NCI-H446 treated with DMSO at 0.1 percent for 48 hours (cell line): ENCODE measurements around the gene TGIF2.
"Not testable (repeated sequence)": the region's sequence is repeated elsewhere in the genome, so short reads cannot be mapped to it uniquely, and the experiment has no call there.

Experiments used
- DNase-seq: peaks from one replicate; lab custom pipeline; 2025; lab: John Stamatoyannopoulos, UW

TGIF2 gene

GRCh38 chr20:36547186-36548005, 26.0 kb upstream of the TGIF2 start:
- no peak for DNase-seq

DNA sequence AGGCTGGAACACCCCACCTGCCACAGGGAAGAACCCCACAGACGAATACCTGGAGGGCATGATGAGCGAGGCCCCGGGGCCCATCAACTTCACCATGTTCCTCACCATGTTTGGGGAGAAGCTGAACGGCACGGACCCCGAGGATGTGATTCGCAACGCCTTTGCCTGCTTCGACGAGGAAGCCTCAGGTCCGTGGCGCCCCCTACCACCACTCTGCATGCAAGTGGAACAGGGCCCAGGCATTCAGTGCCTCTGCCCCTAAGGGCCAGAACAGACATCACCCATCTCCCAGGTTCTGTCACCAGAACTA, 25.4 kb upstream of the TGIF2 start:
- no peak for DNase-seq

DNA sequence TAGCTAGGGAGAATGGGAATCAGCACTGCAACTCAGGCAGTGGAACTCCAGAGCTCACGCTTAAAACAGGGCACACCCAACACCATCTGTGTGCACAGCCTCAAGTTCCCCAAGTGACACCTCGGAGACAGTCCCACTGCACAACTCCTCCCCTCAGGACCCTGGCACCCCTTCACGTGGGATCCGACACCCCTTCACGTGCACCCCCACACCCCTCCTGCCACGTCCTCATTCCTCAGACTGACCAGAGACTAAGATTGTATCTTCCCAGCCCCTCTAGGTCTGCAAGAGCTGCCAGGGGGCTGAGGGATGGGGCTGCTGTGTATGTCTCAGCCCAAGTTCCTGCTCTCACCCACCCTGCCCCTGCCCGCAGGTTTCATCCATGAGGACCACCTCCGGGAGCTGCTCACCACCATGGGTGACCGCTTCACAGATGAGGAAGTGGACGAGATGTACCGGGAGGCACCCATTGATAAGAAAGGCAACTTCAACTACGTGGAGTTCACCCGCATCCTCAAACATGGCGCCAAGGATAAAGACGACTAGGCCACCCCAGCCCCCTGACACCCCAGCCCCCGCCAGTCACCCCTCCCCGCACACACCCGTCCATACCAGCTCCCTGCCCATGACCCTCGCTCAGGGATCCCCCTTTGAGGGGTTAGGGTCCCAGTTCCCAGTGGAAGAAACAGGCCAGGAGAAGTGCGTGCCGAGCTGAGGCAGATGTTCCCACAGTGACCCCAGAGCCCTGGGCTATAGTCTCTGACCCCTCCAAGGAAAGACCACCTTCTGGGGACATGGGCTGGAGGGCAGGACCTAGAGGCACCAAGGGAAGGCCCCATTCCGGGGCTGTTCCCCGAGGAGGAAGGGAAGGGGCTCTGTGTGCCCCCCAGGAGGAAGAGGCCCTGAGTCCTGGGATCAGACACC, 24.4 kb upstream of the TGIF2 start:
- no peak for DNase-seq

DNA sequence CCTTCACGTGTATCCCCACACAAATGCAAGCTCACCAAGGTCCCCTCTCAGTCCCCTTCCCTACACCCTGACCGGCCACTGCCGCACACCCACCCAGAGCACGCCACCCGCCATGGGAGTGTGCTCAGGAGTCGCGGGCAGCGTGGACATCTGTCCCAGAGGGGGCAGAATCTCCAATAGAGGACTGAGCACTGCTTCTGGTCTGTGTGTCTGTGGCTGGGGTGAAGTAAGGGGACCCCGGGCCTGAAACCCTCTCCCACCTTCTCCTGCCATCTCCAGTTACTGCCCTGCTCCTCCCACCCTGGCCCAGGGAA, 23.8 kb upstream of the TGIF2 start:
- DNase-seq = no peak

GRCh38 chr20:36549942-36550789, 23.2 kb upstream of the TGIF2 start:
- no peak for DNase-seq

DNA sequence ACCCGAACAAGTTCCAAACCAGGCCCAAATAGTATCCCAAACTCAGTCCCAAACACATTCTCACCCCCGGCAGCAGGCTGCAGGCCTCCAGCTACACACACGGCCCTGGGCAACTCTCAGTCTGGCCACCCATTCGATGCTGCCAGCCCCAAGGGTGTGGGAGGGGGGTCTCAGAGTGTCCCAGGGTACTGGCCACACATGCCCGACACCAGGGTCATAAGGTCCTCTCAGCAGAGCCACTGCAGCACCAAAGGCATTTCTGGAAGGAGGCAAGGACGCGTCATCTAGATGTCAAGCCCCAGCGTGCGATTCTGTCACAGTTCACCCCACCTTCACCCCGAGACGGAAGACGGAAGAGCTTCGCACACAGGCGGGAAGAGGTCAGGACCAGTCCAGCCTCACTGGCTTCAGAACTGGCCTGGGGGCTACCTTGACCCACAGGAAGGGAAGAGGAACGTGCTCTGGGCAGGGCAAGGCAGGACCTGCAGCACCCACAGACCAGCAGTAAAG, 22.6 kb upstream of the TGIF2 start:
- no peak for DNase-seq

DNA sequence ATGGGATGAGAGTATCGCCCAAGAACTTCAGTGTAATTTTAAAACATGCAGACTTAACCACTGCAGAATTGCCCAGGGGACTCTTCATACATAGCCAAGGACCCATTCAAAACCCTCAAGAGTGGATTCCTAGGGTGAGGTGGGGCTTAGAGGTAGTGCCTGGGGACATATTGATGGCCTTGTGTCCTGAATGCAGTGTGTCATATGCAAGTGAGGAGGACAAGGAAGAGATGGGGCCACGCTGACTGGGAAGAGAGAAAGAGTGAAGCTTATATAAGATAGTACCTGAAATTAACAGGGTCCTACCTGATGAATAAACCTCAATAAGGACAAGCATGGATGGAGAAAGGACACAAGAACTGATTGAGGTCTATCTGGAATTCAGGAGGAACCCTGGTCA, 18.1 kb upstream of the TGIF2 start:
- DNase-seq = no peak

DNA sequence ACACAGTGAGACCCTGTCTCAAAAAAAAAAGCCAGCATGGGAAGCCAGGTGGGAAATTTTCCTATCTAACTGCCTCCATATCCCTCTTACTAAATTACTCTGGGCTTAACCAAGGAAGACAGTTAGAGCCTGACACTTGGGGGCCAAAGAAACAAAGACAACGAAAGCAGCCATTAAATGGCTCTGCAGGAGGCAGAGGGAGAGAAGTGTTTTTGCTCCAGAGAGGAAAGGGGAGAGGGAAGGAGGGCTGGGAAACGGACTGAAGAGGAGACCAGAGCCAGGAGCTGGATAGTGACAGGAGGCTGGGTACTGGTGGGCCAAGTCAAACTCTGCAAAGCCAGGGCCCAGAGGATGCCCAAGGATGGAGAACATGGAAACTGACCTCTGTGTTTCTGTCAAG, 10.7 kb upstream of the TGIF2 start:
- no peak for DNase-seq

GRCh38 chr20:36563374-36563773, 10.0 kb upstream of the TGIF2 start:
- DNase-seq = no peak

DNA sequence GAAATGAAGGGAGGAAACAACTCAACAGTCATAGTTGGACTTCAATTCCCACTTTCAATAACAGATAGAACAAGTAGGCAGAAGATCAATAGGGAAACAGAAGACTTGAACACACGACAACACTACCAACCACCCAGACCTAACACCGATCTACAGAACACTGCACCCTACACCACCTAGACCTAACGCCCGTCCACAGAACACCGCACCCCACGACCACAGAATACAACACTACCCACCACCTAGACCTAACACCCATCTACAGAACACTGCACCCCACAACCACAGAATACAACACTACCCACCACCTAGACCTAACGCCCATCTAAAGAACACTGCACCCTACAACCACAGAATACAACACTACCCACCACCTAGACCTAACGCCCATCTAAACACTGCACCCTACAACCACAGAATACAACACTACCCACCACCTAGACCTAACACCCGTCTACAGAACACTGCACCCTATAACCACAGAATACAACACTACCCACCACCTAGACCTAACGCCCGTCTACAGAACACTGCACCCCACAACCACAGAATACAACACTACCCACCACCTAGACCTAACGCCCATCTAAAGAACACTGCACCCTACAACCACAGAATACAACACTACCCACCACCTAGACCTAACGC, 9.2 kb upstream of the TGIF2 start:
- not testable (repeated sequence) for DNase-seq

GRCh38 chr20:36564726-36565121, 8.7 kb upstream of the TGIF2 start:
- not testable (repeated sequence) for DNase-seq

DNA sequence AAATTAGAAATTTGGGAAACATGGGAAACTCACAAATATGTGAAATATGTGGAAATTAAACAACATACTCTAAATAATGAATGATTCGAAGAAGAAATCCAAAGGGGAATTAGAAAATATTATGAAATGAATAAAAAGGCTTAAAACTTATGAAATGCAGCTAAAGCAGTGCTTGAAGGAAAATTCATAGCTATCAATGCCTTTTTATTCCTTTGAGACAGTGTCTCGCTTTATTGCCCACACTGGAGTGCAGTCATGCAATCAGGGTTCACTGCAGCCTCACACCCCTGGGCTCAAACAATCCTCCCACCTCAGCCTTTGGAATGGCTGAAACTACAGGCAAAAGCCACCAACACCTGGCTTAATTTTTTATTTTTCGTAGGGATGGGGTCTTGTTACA, 7.9 kb upstream of the TGIF2 start:
- no peak for DNase-seq

- DNase-seq = no peak
These were observed 3.5 kb upstream of the TGIF2 start for GRCh38 chr20:36569847-36570429.

GRCh38 chr20:36571564-36572504, 1.6 kb upstream of the TGIF2 start:
- no peak for DNase-seq

DNA sequence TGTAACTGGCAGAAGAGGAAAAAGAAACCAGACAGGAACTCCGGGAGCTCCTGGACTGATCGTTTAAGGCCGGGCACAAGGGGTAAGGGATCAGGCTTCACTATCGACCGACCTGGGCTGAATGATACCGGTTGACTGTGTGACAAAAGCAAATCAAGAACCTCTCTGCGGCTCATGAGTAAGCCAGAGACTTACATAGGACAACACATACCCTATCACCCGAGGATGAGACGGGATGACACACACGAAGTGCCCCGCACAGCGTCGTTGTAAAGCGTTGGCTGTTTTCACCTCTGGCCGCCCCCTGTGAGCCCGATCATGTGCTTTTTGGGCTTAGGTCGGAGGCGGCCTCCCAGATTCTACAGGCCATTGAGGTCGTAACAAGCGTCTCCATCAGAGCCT, 695 bp upstream of the TGIF2 start:
- DNase-seq = no peak

DNA sequence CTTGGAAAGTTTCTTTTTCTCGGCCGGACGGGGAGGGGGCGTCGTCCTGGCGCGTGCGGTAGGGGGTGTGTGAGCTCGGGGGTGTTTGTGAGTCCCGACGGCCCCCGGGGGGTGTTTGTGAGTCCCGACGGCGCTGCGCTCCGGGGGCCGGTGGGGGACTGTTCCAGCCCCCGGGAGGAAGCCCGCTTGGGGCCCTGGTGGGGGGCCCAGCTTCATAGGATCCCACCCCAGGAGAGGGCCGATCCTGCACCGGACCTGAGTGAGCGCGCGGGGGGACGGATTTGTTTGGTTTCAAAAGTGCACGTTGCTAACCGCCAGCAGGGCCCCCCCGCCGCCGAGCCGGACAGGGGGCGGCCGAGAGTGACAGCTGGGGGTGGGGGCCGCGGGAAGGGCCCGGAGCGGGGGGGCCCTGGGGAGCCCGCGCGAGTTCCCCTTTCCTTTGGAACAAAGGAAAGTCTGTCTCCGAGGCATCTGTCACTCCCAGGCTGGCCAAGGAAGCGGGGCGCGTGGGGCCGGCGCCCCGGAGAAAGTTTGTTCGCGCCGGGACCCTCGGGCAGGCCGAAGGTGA, 485 bp downstream of the TGIF2 start:
- no peak for DNase-seq

DNA sequence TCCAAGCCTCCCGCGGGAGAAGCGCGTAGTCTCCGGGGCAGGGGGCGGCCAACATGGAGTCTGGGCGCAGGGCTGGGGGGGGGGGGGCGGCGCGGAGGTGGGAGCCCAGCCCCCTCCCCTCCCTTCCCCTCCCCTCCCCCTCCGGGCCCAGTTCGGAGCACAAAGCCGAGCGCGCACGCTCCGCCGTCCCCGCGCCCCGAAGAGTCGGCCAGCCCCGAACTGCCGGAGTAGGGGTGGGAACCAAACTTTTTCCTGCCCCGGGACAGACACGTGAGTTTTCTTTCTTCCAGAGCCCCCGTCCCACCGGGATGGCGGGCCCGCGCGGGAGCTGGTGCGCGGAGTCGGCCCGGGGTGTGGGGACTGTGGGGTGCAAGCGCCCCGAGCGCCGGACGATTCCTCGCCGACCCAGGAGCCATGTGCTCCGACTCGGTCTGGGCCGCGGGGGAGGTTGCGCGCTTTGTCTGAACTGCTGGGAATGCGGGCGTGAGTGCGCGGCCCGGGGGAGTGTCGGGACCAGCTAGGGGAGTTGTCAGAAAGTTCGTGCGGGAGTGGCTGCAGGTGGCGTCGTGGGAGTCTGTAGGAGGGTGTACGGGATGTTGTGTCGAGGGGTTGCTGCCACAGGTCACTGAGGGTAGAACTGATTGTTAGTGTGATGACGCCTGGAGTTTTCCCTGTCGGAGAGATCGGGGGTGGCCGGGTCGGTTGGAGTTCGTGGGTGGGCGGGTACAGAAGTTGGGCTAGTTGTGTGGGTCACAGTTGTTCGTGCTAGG, 1.2 kb downstream of the TGIF2 start:
- no peak for DNase-seq

- DNase-seq = no peak
These were observed 2.7 kb downstream of the TGIF2 start for GRCh38 chr20:36576081-36576445.

DNA sequence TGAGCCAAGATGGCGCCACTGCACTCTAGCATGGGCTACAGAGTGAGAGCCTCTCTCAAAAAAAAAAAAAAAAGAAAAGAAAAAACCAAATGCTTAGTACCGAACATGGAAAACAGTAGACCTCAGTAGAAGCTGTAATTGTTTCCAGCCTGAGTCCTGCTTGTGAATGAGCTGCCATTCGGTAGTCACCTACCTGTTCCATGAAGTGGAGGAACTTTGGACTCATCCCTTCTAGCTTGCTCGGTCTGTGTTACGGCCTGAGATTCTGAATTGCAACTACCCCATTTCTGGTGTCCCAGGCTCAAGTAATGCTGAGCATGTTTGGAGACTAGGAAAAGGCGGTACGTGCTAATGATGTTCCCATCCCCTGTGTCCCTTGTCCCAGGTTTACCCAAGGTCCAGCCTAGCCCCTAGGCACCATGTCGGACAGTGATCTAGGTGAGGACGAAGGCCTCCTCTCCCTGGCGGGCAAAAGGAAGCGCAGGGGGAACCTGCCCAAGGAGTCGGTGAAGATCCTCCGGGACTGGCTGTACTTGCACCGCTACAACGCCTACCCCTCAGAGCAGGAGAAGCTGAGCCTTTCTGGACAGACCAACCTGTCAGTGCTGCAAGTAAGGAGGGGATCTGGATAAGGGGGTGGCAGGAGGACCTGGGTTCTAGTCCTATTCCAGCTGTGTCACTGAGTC, 5.1 kb downstream of the TGIF2 start:
- no peak for DNase-seq
